OCI-LY3 (cell line): ENCODE results near the gene FERMT3.

Experiments
- H2AFZ ChIP-seq: fragments of 200-600, 300-600 bp; shearing (Covaris generic); 2 replicates; pipeline ENCODE4 v1.6.0; 2014; ENCODE audit warnings: antibody characterized with exemption, low read depth, low read length
- H3K27ac ChIP-seq: fragments of 200-600, 300-600 bp; sonication (generic); 2 replicates; pipeline ENCODE4 v1.5.1; 2014; ENCODE audit warnings: mild to moderate bottlenecking, low read length, moderate library complexity, mixed read lengths
- H3K27me3 ChIP-seq: fragments of 200-600, 300-600 bp; sonication (generic); 2 replicates; pipeline ENCODE4 v1.6.1; 2014; ENCODE audit warnings: low read depth, low read length, mixed read lengths
- H3K36me3 ChIP-seq: fragments of 200-600, 300-600 bp; sonication (generic); replicated peaks from 2 replicates; pipeline ENCODE3; 2014; ENCODE audit warnings: low read depth, low read length, mixed read lengths
- H3K4me1 ChIP-seq: fragments of 300-600, 200-600 bp; sonication (generic); 2 replicates; pipeline ENCODE4 v1.6.1; 2014; ENCODE audit warnings: low read length, mixed read lengths
- H3K4me2 ChIP-seq: fragments of 200-600, 300-600 bp; sonication (generic); 2 replicates; pipeline ENCODE4 v1.6.1; 2014; ENCODE audit warnings: low read length, mixed read lengths
- H3K4me3 ChIP-seq: fragments of 300-600, 200-600 bp; sonication (generic); 2 replicates; pipeline ENCODE4 v1.5.1; 2014; ENCODE audit warnings: antibody characterized with exemption, mild to moderate bottlenecking, low read length, moderate library complexity
- H3K79me2 ChIP-seq: fragments of 300-600, 200-600 bp; shearing (Covaris generic); 2 replicates; pipeline ENCODE4 v1.6.1; 2014; ENCODE audit warnings: mild to moderate bottlenecking, low read length, mixed read lengths
- H3K9ac ChIP-seq: fragments of 300-600, 200-600 bp; shearing (Covaris generic); 2 replicates; pipeline ENCODE4 v1.6.0; 2014; ENCODE audit warnings: mild to moderate bottlenecking, low read length, moderate library complexity
- H3K9me3 ChIP-seq: fragments of 200-600, 300-600 bp; shearing (Covaris generic); 2 replicates; pipeline ENCODE4 v1.6.1; 2014; ENCODE audit warnings: low read length, mixed read lengths; ENCODE audit not compliant: insufficient read depth
- H4K20me1 ChIP-seq: fragments of 200-600, 300-600 bp; sonication (generic); 2 replicates; pipeline ENCODE4 v1.6.1; 2016; ENCODE audit warnings: low read length, mixed read lengths; ENCODE audit not compliant: insufficient read depth
- EZH2phosphoT487 ChIP-seq: fragments of 200-600 bp; shearing (Covaris generic); IDR thresholded peaks from 2 replicates; pipeline ENCODE4 v1.6.1; 2018; ENCODE audit warnings: antibody characterized with exemption, mixed run types, low read depth
- TF ChIP-seq, protein P1 (sequence below): fragments of 200-600, 300-600 bp; sonication (generic); IDR thresholded peaks from 2 replicates; pipeline ENCODE4 v1.5.1; 2014; ENCODE audit warnings: antibody characterized with exemption, low read length, low read depth

FERMT3 gene

DNA sequence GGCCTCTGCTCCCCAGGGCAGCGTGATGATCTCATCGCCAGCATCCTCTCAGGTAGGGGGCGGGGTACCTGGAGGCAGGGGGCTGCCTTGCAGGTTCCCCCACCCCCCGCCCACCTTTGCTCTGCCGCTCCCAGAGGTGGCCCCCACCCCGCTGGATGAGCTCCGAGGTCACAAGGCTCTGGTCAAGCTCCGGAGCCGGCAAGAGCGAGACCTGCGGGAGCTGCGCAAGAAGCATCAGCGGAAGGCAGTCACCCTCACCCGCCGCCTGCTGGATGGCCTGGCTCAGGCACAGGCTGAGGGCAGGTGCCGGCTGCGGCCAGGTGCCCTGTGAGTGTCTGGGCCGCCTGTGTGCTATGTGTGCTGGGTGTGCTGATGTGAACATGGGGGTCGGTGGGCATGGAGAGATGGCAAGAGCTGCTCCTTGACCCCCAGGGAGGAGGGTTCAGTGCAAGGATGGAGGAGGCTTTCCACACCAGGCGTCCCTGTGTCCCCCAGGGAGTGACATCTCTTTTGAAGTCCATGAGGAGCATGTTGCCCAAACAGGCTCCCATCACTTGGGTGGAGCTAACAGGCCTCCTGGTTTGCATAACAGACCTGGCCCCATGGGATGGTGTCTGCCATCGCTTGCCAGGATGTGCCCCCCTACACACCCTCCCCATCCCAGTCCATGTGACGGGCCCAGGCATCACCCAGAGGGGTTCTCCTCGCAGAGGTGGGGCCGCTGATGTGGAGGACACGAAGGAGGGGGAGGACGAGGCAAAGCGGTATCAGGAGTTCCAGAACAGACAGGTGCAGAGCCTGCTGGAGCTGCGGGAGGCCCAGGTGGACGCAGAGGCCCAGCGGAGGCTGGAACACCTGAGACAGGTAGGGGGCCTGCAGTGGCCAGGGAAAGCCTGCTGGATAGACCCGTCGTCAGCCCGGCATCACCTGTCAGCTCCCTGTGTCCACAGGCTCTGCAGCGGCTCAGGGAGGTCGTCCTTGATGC lies 58.9 kb downstream of the FERMT3 start:
- no peak overlapping the region for H3K9ac ChIP-seq
- H3K4me2 ChIP-seq = no peak overlapping the region
- H3K36me3 ChIP-seq = peaks cover 34% of the 10 kb centered on the region

GRCh38 chr11:64266339-64266738 lies 59.8 kb downstream of the FERMT3 start:
- Histone ChIP-seq H3K4me3 (no peak overlapping the region), H3K4me2 (no peak overlapping the region), H3K9ac (no peak overlapping the region), H4K20me1 (no peaks in the 10 kb centered on the region), H3K79me2 (peaks cover 4% of the 10 kb centered on the region; the same call in 1 of the 2 replicates), H3K27me3 (no peaks in the 10 kb centered on the region), H3K27ac (no peak overlapping the region), H2AFZ (no peak overlapping the region), H3K4me1 (peaks cover 10% of the 10 kb centered on the region), H3K36me3 (peaks cover 27% of the 10 kb centered on the region), H3K9me3 (no peaks in the 10 kb centered on the region)
- no peak for TF ChIP-seq EZH2phosphoT487
- TF ChIP-seq, protein P1, sequence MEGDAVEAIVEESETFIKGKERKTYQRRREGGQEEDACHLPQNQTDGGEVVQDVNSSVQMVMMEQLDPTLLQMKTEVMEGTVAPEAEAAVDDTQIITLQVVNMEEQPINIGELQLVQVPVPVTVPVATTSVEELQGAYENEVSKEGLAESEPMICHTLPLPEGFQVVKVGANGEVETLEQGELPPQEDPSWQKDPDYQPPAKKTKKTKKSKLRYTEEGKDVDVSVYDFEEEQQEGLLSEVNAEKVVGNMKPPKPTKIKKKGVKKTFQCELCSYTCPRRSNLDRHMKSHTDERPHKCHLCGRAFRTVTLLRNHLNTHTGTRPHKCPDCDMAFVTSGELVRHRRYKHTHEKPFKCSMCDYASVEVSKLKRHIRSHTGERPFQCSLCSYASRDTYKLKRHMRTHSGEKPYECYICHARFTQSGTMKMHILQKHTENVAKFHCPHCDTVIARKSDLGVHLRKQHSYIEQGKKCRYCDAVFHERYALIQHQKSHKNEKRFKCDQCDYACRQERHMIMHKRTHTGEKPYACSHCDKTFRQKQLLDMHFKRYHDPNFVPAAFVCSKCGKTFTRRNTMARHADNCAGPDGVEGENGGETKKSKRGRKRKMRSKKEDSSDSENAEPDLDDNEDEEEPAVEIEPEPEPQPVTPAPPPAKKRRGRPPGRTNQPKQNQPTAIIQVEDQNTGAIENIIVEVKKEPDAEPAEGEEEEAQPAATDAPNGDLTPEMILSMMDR = no peak

More for the DNA sequence above, 58.9 kb downstream of the FERMT3 start:
- Histone ChIP-seq H3K27ac (no peak overlapping the region), H3K79me2 (peaks cover 4% of the 10 kb centered on the region; the same call in 1 of the 2 replicates), H3K4me3 (no peak overlapping the region), H3K4me1 (peaks cover 11% of the 10 kb centered on the region), H4K20me1 (no peaks in the 10 kb centered on the region), H3K27me3 (no peaks in the 10 kb centered on the region), H2AFZ (no peak overlapping the region), H3K9me3 (no peaks in the 10 kb centered on the region)
- no peak for TF ChIP-seq EZH2phosphoT487

GRCh38 chr11:64267207-64267945 lies 60.9 kb downstream of the FERMT3 start:
- Histone ChIP-seq H3K9me3 (no peaks in the 10 kb centered on the region), H4K20me1 (no peaks in the 10 kb centered on the region), H3K4me2 (no peak overlapping the region), H3K9ac (no peak overlapping the region), H3K79me2 (peaks cover 14% of the 10 kb centered on the region), H3K27ac (no peak overlapping the region), H3K36me3 (peaks cover 19% of the 10 kb centered on the region), H3K27me3 (no peaks in the 10 kb centered on the region), H3K4me1 (peaks cover 18% of the 10 kb centered on the region), H2AFZ (no peak overlapping the region), H3K4me3 (no peak overlapping the region)
- TF ChIP-seq, protein P1 = no peak
- TF ChIP-seq EZH2phosphoT487 = no peak

DNA sequence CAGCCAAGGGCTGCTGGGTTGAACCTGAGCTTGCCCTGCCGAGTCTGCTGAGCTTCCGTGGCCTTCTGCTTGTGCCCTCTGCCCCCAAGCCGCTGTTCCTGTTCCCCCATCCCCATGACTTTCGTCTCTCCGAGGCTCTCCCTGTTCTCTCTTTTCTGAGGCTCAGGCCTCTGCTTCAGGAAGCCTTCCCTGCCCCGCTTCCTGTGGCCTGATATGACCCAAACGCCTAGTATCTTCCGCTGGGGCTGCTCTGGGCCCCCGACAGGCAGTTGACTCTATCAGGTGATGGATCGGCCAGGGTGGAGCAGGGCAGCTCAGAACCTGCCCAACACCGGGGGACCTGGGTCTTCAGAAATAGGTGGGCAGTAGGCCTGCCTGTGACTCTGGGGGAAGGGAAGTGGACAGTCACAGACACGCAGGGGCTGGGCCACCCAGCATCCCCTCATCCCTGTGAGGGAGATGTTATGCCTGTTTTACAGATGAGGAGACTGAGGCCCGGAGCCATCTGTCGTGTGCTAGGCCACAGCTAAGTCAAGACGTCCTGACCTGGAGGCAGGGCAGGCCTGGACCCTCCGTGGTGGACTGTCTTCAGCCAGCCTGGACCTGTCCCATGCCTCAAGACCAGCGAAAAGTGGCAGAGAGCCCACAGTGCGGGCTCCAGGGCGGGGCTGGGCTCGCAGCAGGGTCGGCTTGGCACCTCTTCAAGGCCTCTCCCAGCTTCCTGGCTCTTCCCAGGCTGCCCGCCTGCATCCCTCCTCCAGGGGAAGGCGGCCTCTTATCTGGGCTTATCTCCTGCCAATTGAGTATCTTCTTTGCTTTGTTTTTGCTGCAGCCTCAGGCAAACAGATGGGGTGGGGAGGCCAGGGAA lies 61.7 kb downstream of the FERMT3 start:
- Histone ChIP-seq H3K27me3 (no peaks in the 10 kb centered on the region), H4K20me1 (no peaks in the 10 kb centered on the region), H3K4me1 (peaks cover 20% of the 10 kb centered on the region), H3K4me2 (peak overlapping the region; percentile 97), H3K79me2 (peaks cover 17% of the 10 kb centered on the region), H3K27ac (peak overlapping the region; percentile 85), H3K4me3 (peak overlapping the region; percentile 88), H2AFZ (no peak overlapping the region), H3K9ac (peak overlapping the region; percentile 89), H3K36me3 (peaks cover 14% of the 10 kb centered on the region), H3K9me3 (no peaks in the 10 kb centered on the region)
- TF ChIP-seq EZH2phosphoT487 = no peak
- TF ChIP-seq, protein P1 = no peak
